T-helper 2 cell treated with Interferon-gamma antibody and Interleukin-4, amounts not matched to agents 100 ng/mL and 5 ng/mL, for 36 hours (primary cell): ENCODE data around the gene ZBTB20. TPM values are rescaled to one million over a fixed set of nuclear protein-coding genes. Genes with fewer than 3 reads are reported as not detected.

Experiments
- intact Hi-C: fragments of 100-400 bp; cut with micrococcal nuclease; formaldehyde crosslinking; loops from one replicate; pipeline ENCODE4 v1.15.1; 2023
- total RNA-seq: library from RNA; stranded (reverse); gene quantifications from 2 replicates; pipeline ENCODE4 v1.2.3, GENCODE V29; 2022

Gene ZBTB20
- total RNA-seq, 1 donor from 2014 or later = 8.0 TPM

DNA sequence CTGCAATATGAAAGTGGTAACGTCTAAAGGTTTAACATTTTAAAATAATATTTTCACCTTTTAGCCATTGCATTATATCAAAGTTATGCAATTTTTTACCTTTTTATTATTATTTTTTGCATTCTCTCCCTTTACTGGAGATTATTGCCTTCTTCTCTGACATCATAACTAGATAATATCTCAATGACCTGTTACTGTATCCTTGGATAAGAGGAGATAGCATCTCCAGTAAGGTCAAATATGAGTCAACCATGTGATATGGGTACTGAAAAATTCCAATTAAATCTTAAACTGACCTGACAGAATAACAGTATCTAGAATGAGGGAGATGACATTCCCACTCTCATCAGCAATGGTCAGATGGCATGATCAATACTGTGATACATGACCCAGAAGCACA lies 108.3 kb downstream of the ZBTB20 start:
- intact Hi-C loops = no loop called here

DNA sequence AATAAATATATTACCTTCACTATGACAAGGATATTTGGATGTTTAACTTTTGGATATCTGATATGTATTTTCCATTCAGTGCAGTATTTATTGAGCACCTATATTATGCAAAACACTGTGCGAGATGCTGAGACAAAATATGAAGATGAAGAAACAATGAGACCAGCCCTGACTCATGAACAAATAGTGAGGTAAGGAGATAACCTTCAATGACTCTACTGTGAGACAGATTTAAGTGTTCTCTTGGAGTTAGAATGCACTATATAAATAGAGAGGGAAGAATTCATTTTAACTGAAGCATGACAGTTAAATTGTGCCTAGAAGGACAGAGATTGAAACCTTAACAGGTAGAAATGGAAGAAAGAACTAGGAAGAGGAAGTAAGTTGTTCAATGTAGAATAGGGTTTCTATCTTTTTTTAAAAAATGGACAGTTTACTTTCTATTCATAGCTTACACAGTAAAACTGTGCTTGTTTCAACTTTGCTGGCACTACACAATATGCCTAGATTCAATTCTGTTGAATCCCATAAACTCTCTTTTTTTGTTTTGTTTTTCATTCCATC lies 124.2 kb downstream of the ZBTB20 start:
- intact Hi-C loops = no loop called here

DNA sequence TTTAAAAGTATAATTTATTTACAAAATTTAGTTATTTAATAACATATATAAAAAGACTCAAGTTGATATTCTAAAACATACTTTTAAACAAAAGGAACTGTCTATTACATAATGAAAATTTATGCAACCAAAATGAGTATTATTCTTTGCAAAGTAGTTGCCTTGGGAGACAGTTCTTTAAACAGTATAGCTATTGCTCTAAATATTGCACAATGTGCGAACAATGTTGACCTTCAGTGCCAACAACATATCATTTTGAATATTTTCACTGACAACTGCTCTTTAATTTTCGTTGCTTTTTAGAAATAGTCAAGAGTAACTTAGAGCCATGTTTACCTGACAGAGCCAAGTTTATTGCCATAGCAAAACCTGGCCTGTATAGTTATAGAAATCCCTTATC lies 124.9 kb downstream of the ZBTB20 start:
- intact Hi-C loops = no loop called here

DNA sequence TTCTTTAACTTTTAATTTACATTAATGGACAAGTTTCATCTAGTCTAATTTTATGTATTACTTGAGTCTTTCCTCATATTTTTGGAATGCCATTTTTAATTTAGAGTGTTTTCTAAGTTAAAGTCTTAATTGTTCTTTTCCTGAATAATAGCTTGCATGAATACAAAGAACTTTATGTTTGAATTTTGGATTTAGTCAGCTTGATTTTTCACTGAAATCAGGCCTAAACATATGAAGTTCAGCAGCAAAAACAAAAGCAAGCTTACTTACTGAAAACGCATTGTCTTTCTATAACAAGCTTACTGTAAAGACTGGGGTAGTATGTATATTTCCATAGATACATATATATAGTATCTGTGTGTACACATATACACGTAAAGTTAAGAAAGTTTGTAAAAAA lies 126.0 kb downstream of the ZBTB20 start:
- intact Hi-C loops = no loop called here

DNA sequence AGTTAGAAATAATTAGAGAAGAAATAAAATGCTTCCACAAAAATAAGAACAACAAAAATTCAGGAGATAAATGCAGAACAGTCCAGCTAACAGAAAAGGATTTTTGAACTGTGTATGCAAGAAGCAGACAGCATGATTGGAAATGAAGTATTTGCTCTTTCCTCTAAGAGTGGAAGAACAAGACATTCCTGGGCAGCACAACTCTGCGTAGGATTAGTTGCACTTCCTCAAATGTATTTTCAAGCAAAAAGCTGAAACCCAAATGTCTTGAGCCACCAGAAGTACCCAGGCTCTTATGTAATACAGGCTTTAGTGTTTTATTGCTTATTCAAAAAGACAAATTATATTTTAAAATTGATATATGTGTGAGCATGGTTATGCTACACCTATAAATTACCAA lies 127.2 kb downstream of the ZBTB20 start:
- intact Hi-C loops = no loop called here

DNA sequence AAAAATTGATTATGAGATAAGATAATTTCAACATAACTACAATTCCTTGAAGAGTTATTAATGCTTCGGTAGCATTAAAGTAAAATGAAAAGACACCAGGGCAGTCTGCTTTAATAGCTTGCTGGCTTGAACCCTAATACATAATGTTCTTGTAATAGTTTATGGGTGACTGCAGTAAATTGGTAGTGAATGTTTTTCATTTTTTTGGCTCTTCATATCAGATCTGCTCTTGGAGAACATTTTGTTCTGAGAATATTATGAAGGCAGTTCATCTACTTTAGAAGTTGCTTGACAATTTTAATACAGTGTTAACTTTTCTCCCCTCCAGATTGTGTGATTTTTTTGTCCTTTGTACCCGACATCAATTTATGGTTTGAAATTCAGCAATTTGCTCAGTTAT lies 128.4 kb downstream of the ZBTB20 start:
- intact Hi-C loops = no loop called here

DNA sequence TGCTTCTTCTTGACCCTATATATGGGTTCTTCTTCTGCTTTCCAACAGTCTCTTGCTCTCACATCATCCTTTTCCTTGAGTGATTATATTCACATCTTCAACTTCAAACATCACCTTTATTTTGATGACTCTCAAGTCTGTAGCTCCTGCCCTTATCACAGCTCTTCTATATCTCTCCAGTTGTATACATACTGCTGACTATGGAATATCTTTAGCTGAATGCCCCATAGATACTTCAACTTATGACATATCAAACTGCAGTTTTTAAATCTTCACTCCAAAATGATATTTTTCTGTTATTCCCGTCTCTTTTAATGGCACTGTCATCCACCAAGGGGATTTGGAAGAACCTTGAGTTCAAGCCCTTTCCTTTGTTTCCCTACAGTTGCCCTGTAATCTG lies 139.1 kb downstream of the ZBTB20 start:
- intact Hi-C loops = no loop called here

DNA sequence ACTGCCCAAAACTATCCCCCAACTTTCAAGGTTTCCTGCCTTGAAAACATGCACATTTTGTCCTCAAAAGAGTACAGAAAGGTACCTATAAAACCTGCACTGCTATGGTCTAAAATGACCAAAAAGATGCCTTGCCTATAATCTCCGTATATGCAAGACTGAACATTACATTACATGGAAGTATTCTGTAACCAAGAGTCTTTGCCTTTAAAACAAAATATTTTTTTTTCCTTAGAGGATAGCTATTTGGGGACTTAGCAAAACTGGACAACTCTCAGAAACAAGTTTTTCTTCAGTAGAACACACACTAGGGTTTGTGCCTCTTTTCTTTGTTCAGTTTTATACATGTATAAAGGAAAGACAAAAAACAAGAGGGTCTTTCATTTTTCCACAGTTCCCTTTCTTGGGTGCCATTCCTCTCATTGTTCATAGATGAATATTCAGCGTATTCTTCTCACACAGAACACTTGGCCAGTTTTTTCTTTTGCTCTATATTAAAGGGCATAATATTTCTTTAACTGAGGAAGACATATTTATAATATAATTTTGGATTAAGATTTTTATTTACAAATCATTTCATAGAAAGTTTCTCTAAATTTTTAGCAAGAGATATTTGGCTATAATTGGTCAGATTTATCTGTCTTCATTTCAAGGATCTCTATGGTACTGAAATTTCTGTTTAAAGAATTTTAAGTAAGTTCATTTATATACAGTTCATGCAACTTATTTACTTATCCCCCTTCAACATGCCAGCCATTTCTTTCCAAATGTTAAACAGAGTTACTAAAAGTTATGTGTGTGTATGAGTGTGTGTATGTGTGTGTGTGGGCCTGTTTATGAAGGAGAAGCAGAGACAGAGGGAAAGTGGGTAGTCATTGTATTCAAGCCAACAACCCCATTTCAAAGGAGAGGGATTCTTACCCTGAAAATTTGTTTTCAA lies 142.6 kb downstream of the ZBTB20 start:
- intact Hi-C loops = no loop called here

DNA sequence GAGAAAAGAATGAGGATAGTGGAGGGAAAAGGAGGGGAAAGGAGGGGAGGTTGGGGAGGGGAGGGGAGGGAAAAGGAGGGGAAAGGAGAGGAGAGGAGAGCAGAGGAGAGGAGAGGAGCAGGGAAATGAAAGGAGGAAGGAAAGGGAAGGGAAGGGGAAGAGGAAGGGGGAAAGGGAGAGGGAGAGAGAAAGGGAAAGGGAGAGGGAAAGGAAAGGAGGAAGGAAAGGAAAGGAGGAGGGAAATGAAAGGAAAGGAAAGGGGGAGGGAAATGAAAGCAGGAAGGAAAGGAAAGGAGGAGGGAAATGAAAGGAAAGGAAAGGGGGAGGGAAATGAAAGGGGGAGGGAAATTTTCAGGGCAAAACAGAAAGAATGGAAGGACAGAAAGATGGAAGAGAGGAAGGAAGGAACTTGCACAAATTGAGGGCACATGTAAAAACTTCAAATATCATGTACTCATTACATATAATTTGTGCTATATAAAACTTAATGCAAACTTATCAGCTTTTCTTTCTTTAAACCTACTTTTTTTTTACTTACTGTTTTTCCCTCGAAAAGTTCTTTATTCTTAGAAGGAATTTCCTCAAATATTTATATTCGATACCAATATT lies 148.0 kb downstream of the ZBTB20 start:
- intact Hi-C loops = no loop called here

DNA sequence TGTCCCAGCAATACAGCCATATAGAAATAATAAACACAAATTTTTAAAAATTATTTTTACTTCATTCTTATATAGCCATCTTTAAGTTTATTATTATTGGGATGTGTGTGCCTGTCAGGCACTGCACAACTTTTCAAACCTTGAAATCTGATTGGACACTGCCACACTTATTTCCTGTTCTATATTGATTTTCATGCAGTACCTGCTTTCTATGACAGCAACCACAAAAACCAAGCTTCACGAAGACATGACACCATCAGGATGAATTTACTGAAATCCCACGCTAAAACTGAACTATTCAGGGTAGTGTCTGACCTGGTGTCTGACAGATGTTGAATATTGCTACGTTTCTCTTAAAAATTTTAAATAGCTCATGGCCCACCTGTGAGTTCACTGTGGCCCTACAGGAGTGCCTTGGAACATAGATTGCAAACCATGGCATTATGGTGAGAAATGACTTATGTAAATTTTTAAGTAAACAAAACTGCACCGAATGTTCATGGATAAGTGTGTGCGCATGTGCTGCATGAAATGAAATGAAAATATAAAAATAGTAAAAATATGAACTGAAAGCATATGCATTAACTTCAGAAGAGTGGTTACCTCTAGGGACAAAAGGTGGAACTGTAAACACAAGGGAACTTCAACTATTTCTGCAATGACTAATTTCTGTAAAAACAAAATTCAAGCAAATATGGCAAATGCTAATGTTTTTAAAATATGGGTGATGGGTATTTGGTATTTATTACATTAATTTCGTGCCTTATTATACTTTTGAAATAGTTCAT lies 152.3 kb downstream of the ZBTB20 start:
- intact Hi-C loops = no loop called here

DNA sequence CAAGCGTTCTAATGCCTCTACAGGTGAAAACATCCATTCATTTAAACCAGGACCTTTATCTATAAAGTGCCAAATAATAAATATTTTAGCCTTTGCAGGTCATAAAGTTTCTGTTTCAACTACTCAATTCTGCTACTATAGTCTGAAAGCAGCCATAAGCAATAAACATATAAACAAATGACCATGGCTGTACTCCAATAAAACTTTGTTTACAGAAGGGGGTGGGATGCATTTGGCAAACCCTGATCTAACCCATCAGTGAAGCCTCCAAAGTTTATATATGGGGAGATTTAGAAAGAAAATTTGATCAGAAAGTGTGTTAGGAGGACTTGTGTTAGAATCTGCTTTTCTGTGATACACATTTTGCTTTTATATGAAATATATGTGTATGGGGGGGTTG lies 161.3 kb downstream of the ZBTB20 start:
- intact Hi-C loops = no loop called here

DNA sequence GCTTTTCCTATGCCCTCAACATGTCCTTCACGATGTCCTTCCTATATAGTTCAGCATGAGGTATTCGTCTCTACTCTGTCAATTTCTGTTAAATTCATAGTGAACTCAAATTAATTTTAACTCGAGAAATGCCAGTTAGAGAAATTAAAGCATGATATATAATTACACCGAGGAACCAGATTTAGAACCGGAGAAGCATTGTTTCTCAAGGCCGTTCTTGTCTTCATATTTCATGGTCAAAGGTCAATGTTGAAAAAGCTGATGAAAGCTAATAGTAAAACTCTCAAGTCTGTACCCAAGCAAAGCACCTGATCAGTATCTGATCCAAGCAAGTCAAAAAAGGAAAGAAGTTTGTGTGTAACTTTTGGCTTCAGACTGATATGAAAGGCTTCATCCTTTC lies 163.8 kb downstream of the ZBTB20 start:
- intact Hi-C loops = no loop called here

DNA sequence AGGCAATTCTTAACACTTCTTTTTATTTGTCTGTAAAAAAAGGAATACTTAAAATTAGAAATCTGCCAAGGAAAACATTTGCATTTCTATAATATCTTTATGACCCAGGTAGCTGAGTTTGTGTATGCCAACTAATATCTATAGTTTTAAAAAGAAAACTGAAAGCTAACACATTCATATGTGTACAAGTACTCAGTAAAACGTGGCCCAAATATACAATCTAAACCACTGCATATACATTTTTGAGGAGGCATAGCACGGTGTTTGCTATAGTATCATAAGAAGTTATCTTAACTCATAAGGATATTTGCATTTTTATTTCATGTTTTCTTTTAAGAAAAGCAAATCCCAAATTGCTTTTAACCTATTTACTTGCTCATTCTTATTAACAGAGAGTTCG lies 172.7 kb downstream of the ZBTB20 start:
- intact Hi-C loops = no loop called here

DNA sequence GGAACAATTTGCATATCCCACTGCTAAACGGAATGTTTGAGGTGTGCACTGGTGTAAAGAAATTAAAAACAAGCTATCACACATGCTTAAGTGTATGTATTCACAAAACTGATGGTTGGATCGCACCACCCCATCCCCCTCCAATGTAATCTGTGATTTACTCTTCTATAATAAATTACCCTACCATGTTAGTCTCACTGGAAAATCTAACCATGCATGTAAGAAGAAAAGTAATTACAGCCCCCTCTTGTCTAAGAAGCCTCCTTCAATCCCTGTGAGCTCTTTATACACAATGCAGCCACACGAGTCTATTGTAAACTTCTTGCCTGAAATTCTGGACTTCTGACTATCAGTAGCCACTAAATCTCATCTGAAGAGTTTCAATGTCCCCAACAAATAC lies 173.6 kb downstream of the ZBTB20 start:
- intact Hi-C loops = no loop called here

DNA sequence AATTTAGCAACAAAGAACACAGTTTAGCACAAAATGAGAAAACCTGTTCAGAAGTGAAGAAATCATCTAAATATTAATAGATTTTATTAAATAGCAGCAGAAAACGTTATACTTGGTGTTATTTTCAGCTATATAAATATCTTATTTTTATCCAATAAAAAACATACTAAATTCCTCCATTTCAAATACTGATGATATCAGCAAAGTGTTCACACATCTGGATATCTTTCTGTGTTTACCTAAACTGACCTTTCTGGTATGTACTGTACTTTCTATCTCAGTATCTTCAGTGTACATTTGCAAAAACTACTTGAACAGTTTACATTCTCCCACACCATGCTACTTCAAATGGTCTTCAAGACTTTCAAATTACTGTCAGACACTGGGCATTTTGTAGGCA lies 179.9 kb downstream of the ZBTB20 start:
- intact Hi-C loops = no loop called here

DNA sequence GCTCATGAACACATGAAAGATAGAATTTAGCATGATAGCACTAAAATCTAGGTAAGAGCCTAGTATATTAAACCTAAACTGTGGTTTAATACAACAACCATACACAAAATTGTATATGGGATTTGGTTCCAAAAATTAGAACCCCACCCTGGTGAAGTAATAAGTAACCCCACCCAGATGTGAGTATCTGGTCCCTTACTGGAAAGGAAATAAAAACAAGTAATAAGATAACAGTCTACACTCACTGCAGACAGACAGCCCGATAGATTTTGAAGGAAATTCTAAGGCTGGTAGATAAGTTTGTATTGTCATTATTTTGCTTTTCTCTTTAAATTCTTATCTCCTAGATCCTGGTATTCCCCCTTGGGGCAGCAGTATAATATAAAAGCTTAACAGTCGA lies 184.9 kb downstream of the ZBTB20 start:
- intact Hi-C loops = no loop called here

DNA sequence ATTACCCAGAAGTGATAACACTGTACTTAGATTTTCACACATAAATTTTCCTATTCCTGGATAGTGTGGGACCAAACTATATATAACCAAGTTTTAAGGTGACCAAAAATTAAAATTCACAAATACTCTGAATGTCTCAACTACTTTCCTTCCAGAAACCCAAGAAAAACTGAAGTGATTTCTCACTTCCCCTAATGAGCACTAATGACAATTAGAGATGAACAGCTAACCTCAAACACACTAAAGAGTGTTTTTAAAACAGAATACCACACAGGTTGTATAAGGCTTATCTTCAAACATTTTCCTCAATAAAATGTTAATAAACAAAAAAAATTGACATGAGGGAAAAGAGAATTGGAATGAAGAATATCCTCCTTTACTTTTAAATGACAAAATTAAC lies 188.2 kb downstream of the ZBTB20 start:
- intact Hi-C loops = no loop called here

DNA sequence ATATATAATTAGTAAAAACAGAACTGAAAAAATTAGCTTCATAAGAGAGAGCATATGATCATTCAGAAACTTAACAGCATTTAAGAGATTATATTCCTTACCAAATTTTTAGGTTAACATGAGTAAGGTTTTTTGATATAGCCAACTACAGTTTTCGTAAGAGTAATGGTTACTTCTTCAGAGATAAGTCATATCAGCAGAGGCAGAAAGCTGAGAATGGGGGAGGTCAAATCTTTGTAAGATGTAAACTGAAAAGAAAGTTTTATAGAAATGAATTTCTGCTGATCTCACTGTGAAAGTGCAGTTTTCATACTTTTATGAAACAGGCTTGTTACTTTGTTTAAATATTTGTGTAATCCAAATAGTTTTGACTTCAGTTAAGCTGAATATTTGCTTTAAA lies 193.3 kb downstream of the ZBTB20 start:
- intact Hi-C loops = no loop called here

DNA sequence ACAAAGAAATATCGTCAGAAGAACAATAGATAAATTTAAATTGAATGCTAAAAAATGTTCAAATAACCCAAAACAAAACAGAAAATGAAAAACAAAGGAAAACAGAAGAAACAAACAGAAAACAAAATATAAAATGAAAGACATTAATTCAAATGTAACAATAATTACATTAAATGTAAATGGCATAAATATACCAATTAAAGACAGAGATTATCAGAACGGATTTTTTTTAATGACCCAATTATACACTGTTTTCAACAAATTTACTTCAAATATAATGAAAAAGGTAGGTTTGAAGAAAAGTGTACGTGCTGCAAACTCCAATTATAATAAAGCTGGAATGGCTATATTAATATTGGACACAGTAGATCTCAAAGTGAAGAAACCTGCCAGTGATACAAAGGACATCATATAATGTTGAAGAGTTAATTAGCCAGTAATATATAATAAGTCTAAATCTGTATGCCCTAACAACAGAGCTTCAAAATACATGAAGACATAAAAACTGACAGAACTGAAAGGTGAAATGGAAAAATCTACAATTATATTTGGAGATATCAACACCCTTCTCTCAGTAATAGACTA lies 193.8 kb downstream of the ZBTB20 start:
- intact Hi-C loops = no loop called here

DNA sequence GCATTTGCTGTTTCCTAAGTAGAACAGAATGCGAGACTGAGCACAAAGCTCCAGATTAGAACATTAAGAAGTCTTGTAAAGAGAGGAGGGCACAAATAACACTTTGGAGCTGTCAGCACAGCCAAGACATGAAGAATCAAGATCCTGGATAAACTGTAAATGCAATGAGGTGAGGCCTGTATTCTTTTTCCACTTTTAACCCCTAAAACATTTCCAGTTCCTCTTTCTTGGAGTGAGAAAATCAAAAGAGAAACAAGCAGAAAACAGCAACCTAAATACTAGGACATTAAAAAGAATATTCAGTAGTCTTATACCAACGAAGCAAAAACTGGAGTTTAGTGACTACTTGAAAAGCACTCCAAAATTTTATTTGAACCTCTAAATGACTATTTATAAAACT lies 204.3 kb downstream of the ZBTB20 start:
- intact Hi-C loops = no loop called here

DNA sequence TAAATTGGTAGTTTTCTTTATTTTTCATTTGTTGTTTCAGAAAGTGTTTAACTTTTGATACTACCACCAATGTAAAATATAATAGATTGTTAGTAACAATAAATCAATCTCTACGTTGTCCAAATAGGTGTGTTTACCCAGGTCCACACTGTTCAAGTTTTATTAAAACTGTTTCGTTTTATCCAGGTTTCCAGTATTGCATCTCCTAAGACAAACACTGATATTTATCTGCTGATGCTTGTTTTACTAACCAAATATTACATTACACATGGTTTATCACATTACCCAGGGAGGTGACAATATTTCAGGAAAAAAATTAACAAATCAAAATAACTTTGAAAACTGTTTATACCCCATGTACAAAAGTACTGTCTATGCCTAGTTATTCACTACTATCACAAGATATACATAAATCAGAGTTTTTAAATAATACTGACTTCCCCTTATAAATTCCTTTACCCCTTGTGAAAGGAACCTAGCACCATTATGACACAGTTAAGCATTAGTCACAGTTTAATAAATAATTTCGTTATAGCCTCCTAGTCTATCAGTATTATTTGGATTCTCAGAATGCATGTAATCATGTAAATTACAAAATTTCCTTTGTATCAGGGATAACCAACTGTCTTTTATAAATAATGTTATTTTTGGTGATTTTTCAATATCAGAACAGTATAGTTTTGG lies 205.3 kb downstream of the ZBTB20 start:
- intact Hi-C loops = no loop called here
